ENCODE measurements around the gene BOLA3. TPM values are rescaled to one million over a fixed set of nuclear protein-coding genes. Genes with fewer than 3 reads are reported as not detected.
"Not testable (repeated sequence)": the region's sequence is repeated elsewhere in the genome, so short reads cannot be mapped to it uniquely, and the experiment has no call there.

The BOLA3 gene
- polyA plus RNA-seq, 5 donors, result 16.9 to 26.8 (median 21.6) TPM

- DNase-seq, result no peak
Measured at GRCh38 chr2:74107071-74107470, 40.6 kb downstream of the BOLA3 start.

- no peak for DNase-seq
Measured at GRCh38 chr2:74105413-74105812, 42.3 kb downstream of the BOLA3 start.

GRCh38 chr2:74104839-74105238 is 42.9 kb downstream of the BOLA3 start:
- DNase-seq, result no peak

GRCh38 chr2:74103763-74104162 is 43.9 kb downstream of the BOLA3 start:
- no peak for DNase-seq

GRCh38 chr2:74102516-74102915 is 45.2 kb downstream of the BOLA3 start:
- no peak for DNase-seq

GRCh38 chr2:74101574-74102300 is 46.0 kb downstream of the BOLA3 start:
- DNase-seq, result no peak

- DNase-seq, result no peak
Measured at GRCh38 chr2:74100254-74101216, 47.2 kb downstream of the BOLA3 start.

- DNase-seq, result no peak
Measured at GRCh38 chr2:74099835-74100234, 47.9 kb downstream of the BOLA3 start.

GRCh38 chr2:74099271-74099670 is 48.4 kb downstream of the BOLA3 start:
- DNase-seq, result no peak

- no peak for DNase-seq
Measured at GRCh38 chr2:74097574-74097973, 50.1 kb downstream of the BOLA3 start.

GRCh38 chr2:74096052-74096451 is 51.7 kb downstream of the BOLA3 start:
- no peak for DNase-seq

- DNase-seq, result no peak
Measured at GRCh38 chr2:74095632-74096031, 52.1 kb downstream of the BOLA3 start.

- DNase-seq, result no peak
Measured at GRCh38 chr2:74094291-74094690, 53.4 kb downstream of the BOLA3 start.

GRCh38 chr2:74093840-74094239 is 53.9 kb downstream of the BOLA3 start:
- no peak for DNase-seq

- DNase-seq, result no peak
Measured at GRCh38 chr2:74093426-74093825, 54.3 kb downstream of the BOLA3 start.

GRCh38 chr2:74092275-74092674 is 55.4 kb downstream of the BOLA3 start:
- no peak for DNase-seq

- DNase-seq, result no peak
Measured at GRCh38 chr2:74091391-74091790, 56.3 kb downstream of the BOLA3 start.

- no peak for DNase-seq
Measured at GRCh38 chr2:74089816-74090745, 57.6 kb downstream of the BOLA3 start.

GRCh38 chr2:74088676-74089075 is 59.0 kb downstream of the BOLA3 start:
- DNase-seq, result not testable (repeated sequence)

GRCh38 chr2:74087696-74088095 is 60.0 kb downstream of the BOLA3 start:
- no peak for DNase-seq

GRCh38 chr2:74086021-74086420 is 61.7 kb downstream of the BOLA3 start:
- DNase-seq, result no peak
